PC-9 (cell line): ENCODE data around the gene PGM2. TPM values are rescaled to one million over a fixed set of nuclear protein-coding genes. Genes with fewer than 3 reads are reported as not detected.

Experiments used
- BruUV-seq: library from RNA; stranded (reverse); fragments of 400-500 nt; replicated peaks from 2 replicates; lab custom pipeline; 2021; lab: Mats Ljungman, UMichigan
- CTCF ChIA-PET: fragments of 300-600 bp; sonication (Branson Sonifier 250); formaldehyde crosslinking; loops from one replicate; lab custom pipeline; 2022; ENCODE audit warnings: antibody characterized with exemption; lab: Charles Lee
- POLR2A ChIA-PET: fragments of 300-600 bp; sonication (Branson Sonifier 250); formaldehyde crosslinking; loops from one replicate; lab custom pipeline; 2022; ENCODE audit warnings: antibody characterized with exemption; ENCODE audit not compliant: unreplicated experiment; lab: Charles Lee
- DNase-seq, 2 experiments: peaks; one replicate each; pipeline versions ENCODE4 v3.0.0 to v3.0.0-alpha.2; 2015 to 2022; ENCODE audit warnings: mixed read lengths in 1 of 2
- H2AFZ ChIP-seq: fragments of 200-600 bp; sonication (generic); 2 replicates; pipeline ENCODE4 v1.8.1; 2017; ENCODE audit warnings: antibody characterized with exemption
- H3F3A ChIP-seq: fragments of 200-600 bp; sonication (generic); 2 replicates; pipeline ENCODE4 v1.8.1; 2017; ENCODE audit warnings: antibody characterized with exemption, mild to moderate bottlenecking, low read depth; ENCODE audit not compliant: insufficient read depth
- H3K27ac ChIP-seq: fragments of 200-600 bp; sonication (generic); 2 replicates; pipeline ENCODE4 v1.6.1; 2016; ENCODE audit warnings: mixed run types
- H3K27me3 ChIP-seq: fragments of 200-600 bp; sonication (generic); 2 replicates; pipeline ENCODE4 v1.6.1; 2016; ENCODE audit warnings: low read depth, mixed run types; ENCODE audit not compliant: insufficient read depth
- H3K36me3 ChIP-seq: fragments of 200-600 bp; sonication (generic); 2 replicates; pipeline ENCODE4 v1.6.1; 2016; ENCODE audit warnings: low read depth, mixed run types
- H3K4me1 ChIP-seq: fragments of 200-600 bp; sonication (generic); replicated peaks from 2 replicates; pipeline ENCODE4 v1.6.1; 2016; ENCODE audit warnings: mixed run types; ENCODE audit not compliant: insufficient read depth
- H3K4me2 ChIP-seq: fragments of 200-600 bp; sonication (generic); 2 replicates; pipeline ENCODE4 v1.6.1; 2017; ENCODE audit warnings: mixed run types
- H3K4me3 ChIP-seq: fragments of 200-600 bp; sonication (generic); 2 replicates; pipeline ENCODE4 v1.6.1; 2016; ENCODE audit warnings: mixed run types
- H3K79me2 ChIP-seq: fragments of 200-600 bp; sonication (generic); 2 replicates; pipeline ENCODE4 v1.6.1; 2017; ENCODE audit warnings: low read depth, mixed run types
- H3K9me2 ChIP-seq: fragments of 200-600 bp; sonication (generic); 2 replicates; pipeline ENCODE4 v1.8.1; 2017; ENCODE audit warnings: mild to moderate bottlenecking; ENCODE audit not compliant: insufficient read depth
- H3K9me3 ChIP-seq: fragments of 200-600 bp; sonication (generic); 2 replicates; pipeline ENCODE4 v1.8.1; 2016; ENCODE audit warnings: low read depth; ENCODE audit not compliant: insufficient read depth
- H4K20me1 ChIP-seq: fragments of 200-600 bp; sonication (generic); 2 replicates; pipeline ENCODE4 v1.8.1; 2017; ENCODE audit not compliant: insufficient read depth
- EZH2 ChIP-seq: fragments of 200-600 bp; sonication (generic); IDR thresholded peaks from 2 replicates; pipeline ENCODE4 v1.8.0; 2017; ENCODE audit warnings: antibody characterized with exemption, low read depth
- intact Hi-C: fragments of 100-400 bp; cut with micrococcal nuclease; formaldehyde crosslinking; loops from one replicate; pipeline ENCODE4 v1.10.0; 2022; ENCODE audit not compliant: unreplicated experiment
- total RNA-seq: library from RNA; stranded (reverse); gene quantifications from 2 replicates; pipeline ENCODE4 v1.2.3, GENCODE V29; 2021
- TF ChIP-seq, protein P1 (sequence below): fragments of 200-600 bp; sonication (generic); conservative IDR thresholded peaks from 2 replicates; pipeline ENCODE4 v1.6.1; 2017; ENCODE audit warnings: mixed run types, antibody characterized with exemption, mild to moderate bottlenecking, moderate library complexity

Gene PGM2
- total RNA-seq, 1 experiment from 2014 or later, result 32.5 TPM

- no TSS peak for BruUV-seq
- intact Hi-C loops, result no loop called here
- TF ChIP-seq EZH2, result no peak
- TF ChIP-seq, protein P1, sequence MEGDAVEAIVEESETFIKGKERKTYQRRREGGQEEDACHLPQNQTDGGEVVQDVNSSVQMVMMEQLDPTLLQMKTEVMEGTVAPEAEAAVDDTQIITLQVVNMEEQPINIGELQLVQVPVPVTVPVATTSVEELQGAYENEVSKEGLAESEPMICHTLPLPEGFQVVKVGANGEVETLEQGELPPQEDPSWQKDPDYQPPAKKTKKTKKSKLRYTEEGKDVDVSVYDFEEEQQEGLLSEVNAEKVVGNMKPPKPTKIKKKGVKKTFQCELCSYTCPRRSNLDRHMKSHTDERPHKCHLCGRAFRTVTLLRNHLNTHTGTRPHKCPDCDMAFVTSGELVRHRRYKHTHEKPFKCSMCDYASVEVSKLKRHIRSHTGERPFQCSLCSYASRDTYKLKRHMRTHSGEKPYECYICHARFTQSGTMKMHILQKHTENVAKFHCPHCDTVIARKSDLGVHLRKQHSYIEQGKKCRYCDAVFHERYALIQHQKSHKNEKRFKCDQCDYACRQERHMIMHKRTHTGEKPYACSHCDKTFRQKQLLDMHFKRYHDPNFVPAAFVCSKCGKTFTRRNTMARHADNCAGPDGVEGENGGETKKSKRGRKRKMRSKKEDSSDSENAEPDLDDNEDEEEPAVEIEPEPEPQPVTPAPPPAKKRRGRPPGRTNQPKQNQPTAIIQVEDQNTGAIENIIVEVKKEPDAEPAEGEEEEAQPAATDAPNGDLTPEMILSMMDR, result no peak
- Histone ChIP-seq H3K27me3 (no peaks in the 10 kb centered on the region), H4K20me1 (no peaks in the 10 kb centered on the region), H3K9me3 (0 out of 2 replicates have a peak, but pooled peaks cover 3% of the 10 kb centered on the region), H3K4me2 (no peak overlapping the region), H3K9me2 (no peaks in the 10 kb centered on the region), H3K36me3 (no peaks in the 10 kb centered on the region), H3F3A (no peaks in the 10 kb centered on the region), H3K4me3 (no peak overlapping the region), H3K27ac (no peak overlapping the region), H3K4me1 (no peaks in the 10 kb centered on the region), H2AFZ (no peak overlapping the region), H3K79me2 (no peaks in the 10 kb centered on the region)
- ChIA-PET CTCF (no interaction called here), POLR2A (interaction anchor here (0.9 kb wide), 1 partner anchor 143 kb away, joined by 4 read pairs; no protein-coding TSS in a partner anchor)
- DNase-seq, result no peak
Measured at GRCh38 chr4:37815591-37815990, 10.9 kb upstream of the PGM2 start.

DNA sequence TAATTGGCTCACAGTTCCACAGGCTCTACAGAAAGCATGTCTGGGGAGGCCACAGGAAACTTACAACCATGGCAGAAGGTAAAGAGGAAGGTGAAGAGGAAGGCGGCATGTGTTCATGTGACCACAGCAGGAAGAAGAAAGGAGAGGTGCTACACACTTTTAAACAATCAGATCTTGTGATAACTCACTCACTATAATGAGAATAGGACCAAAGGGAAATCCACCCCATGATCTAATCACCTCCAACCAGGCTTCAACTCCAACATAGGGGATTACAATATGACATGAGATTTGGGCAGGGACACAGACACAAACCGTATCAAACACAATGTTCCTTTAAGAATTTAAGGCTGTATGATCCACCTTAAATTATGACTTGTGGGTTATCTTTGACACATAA is 10.5 kb upstream of the PGM2 start:
- TF ChIP-seq EZH2, result no peak
- TF ChIP-seq, protein P1, result no peak
- intact Hi-C loops, result no loop called here
- POLR2A ChIA-PET, result no interaction called here
- no peak overlapping the region for H2AFZ ChIP-seq
- no peaks in the 10 kb centered on the region for H3K4me1 ChIP-seq
- H3F3A ChIP-seq, result no peaks in the 10 kb centered on the region
- no peak overlapping the region for H3K4me2 ChIP-seq
- BruUV-seq, result no TSS peak
- DNase-seq, result no peak
- no peaks in the 10 kb centered on the region for H3K27me3 ChIP-seq
- no peaks in the 10 kb centered on the region for H4K20me1 ChIP-seq
- H3K36me3 ChIP-seq, result no peaks in the 10 kb centered on the region
- no peaks in the 10 kb centered on the region for H3K9me2 ChIP-seq
- H3K79me2 ChIP-seq, result no peaks in the 10 kb centered on the region
- no peak overlapping the region for H3K27ac ChIP-seq
- 0 out of 2 replicates have a peak, but pooled peaks cover 3% of the 10 kb centered on the region for H3K9me3 ChIP-seq
- H3K4me3 ChIP-seq, result no peak overlapping the region
- CTCF ChIA-PET, result no interaction called here

GRCh38 chr4:37816719-37817118 is 9.8 kb upstream of the PGM2 start:
- H3K36me3 ChIP-seq, result no peaks in the 10 kb centered on the region
- ChIA-PET CTCF (no interaction called here), POLR2A (no interaction called here)
- no peaks in the 10 kb centered on the region for H3K9me2 ChIP-seq
- no peak overlapping the region for H3K4me3 ChIP-seq
- H3K79me2 ChIP-seq, result no peaks in the 10 kb centered on the region
- H3K9me3 ChIP-seq, result 0 out of 2 replicates have a peak, but pooled peaks cover 3% of the 10 kb centered on the region
- TF ChIP-seq, protein P1, result no peak
- TF ChIP-seq EZH2, result no peak
- H3F3A ChIP-seq, result no peaks in the 10 kb centered on the region
- no peaks in the 10 kb centered on the region for H4K20me1 ChIP-seq
- intact Hi-C loops, result no loop called here
- H2AFZ ChIP-seq, result no peak overlapping the region
- no peak overlapping the region for H3K27ac ChIP-seq
- H3K27me3 ChIP-seq, result no peaks in the 10 kb centered on the region
- H3K4me2 ChIP-seq, result no peak overlapping the region
- no TSS peak for BruUV-seq
- H3K4me1 ChIP-seq, result no peaks in the 10 kb centered on the region
- no peak for DNase-seq
